Tibial nerve (tissue), 4 donors: ENCODE data around the gene NUP214.

Source experiments
- CTCF ChIP-seq, 5 experiments: fragments of 200-600 bp in 3 of 5; fragments of 450-650 bp in 2 of 5; sonication (generic) in 3 of 5; IDR thresholded peaks; one replicate each; pipeline ENCODE4 v1.5.1; 2016 to 2019; ENCODE audit warnings: antibody characterized with exemption in 5 of 5, mild to moderate bottlenecking in 3 of 5, moderate library complexity in 2 of 5
- EP300 ChIP-seq, 2 donors: sonication (generic); formaldehyde crosslinking; IDR thresholded peaks; one replicate each; pipeline ENCODE4 v1.6.1; 2017; ENCODE audit warnings: antibody characterized with exemption in 2 of 2, mild to moderate bottlenecking in 1 of 2
- POLR2A ChIP-seq, 2 donors: fragments of 450-650 bp; IDR thresholded peaks; one replicate each; pipeline ENCODE4 v1.6.1; 2017; ENCODE audit warnings: antibody characterized with exemption in 2 of 2, mild to moderate bottlenecking in 2 of 2, moderate library complexity in 2 of 2

- no peak for TF ChIP-seq CTCF (IDR thresholded peaks at IDR 0.05)
- TF ChIP-seq POLR2A (IDR thresholded peaks at IDR 0.05) = no peak
- TF ChIP-seq EP300 (IDR thresholded peaks at IDR 0.05) = no peak
Observed at GRCh38 chr9:131217331-131218031, 92.1 kb downstream of the NUP214 start.
